Activated T-cell treated with anti-CD3 and anti-CD28 coated beads, Interleukin-2, amount 50 U/mL, for 72 hours (primary cell): Measurements from ENCODE around the gene GPC4. TPM values are rescaled to one million over a fixed set of nuclear protein-coding genes. Genes with fewer than 3 reads are reported as not detected.
"Not testable (repeated sequence)": the region's sequence is repeated elsewhere in the genome, so short reads cannot be mapped to it uniquely, and the experiment has no call there.

Source experiments
- ATAC-seq, 2 donors: fragments of 150-1000 bp; cut with Tn5 transposase; replicated peaks in 1 of 2; 2 replicates each; pipeline ENCODE4 v1.10.0; 2021; ENCODE audit warnings: moderate library complexity in 2 of 2, mild to moderate bottlenecking in 1 of 2
- DNase-seq, 2 donors: peaks; one replicate each; pipeline ENCODE4 v3.0.0; 2021 to 2022; ENCODE audit warnings: mixed read lengths in 1 of 2
- H3K27ac Mint-ChIP-seq: one replicate; pipeline ENCODE4 v1.8.0; 2022; ENCODE audit warnings: mild to moderate bottlenecking, moderate library complexity, mixed read lengths
- H3K27me3 Mint-ChIP-seq: one replicate; pipeline ENCODE4 v1.8.0; 2022; ENCODE audit warnings: low read depth, mixed read lengths
- H3K36me3 Mint-ChIP-seq, 2 donors: one replicate each; pipeline ENCODE4 v1.8.0; 2022; ENCODE audit warnings: mixed read lengths in 2 of 2, mild to moderate bottlenecking in 1 of 2; ENCODE audit not compliant: insufficient read depth in 2 of 2
- H3K4me1 Mint-ChIP-seq: one replicate; pipeline ENCODE4 v1.8.0; 2022; ENCODE audit warnings: low read depth, mixed read lengths
- H3K4me3 Mint-ChIP-seq, 2 donors: one replicate each; pipeline ENCODE4 v1.8.0; 2022; ENCODE audit warnings: mild to moderate bottlenecking in 2 of 2, mixed read lengths in 2 of 2, moderate library complexity in 2 of 2
- H3K9me3 Mint-ChIP-seq, 2 donors: one replicate each; pipeline ENCODE4 v1.8.0; 2022; ENCODE audit warnings: mixed read lengths in 2 of 2
- total RNA-seq, 2 donors: library from RNA; stranded (reverse); gene quantifications; one replicate each; pipeline ENCODE4 v1.2.3, GENCODE V29; 2022

The GPC4 gene
- total RNA-seq, 2 donors from 2014 or later: not detected

- no peaks in the 10 kb centered on the region for H3K9me3 Mint-ChIP-seq
- ATAC-seq: no peak
- no peaks in the 10 kb centered on the region for H3K36me3 Mint-ChIP-seq
- no peak for DNase-seq
- H3K4me1 Mint-ChIP-seq: no peaks in the 10 kb centered on the region
- no peak overlapping the region for H3K27ac Mint-ChIP-seq
- no peak overlapping the region for H3K4me3 Mint-ChIP-seq
- peaks cover 11% of the 10 kb centered on the region for H3K27me3 Mint-ChIP-seq
Measured at GRCh38 chrX:133306316-133306715, 109.0 kb downstream of the GPC4 start.

DNA sequence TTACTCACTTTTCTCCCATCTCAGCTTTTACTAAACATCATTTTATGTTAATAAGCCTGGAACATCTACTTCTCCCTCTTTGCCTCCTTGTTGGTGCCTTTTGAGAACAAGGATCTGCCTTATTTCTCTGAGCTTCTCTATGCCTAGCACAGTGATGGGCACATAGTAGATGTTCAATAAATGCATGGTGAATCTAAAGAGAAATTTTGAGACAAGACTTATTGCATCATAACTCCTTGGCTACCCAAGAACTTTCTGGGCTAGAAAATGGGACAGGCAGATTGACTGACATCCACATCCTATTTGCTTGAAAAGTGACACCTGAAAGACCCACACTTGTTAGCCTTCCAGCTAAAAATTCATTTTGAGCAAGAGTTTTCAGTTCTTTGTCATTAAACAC is 109.9 kb downstream of the GPC4 start:
- no peaks in the 10 kb centered on the region for H3K9me3 Mint-ChIP-seq
- H3K27me3 Mint-ChIP-seq: peaks cover 10% of the 10 kb centered on the region
- DNase-seq (no peak), ATAC-seq (no peak)
- no peaks in the 10 kb centered on the region for H3K4me1 Mint-ChIP-seq
- no peak overlapping the region for H3K4me3 Mint-ChIP-seq
- no peaks in the 10 kb centered on the region for H3K36me3 Mint-ChIP-seq
- peak overlapping the region; percentile 23 for H3K27ac Mint-ChIP-seq

DNA sequence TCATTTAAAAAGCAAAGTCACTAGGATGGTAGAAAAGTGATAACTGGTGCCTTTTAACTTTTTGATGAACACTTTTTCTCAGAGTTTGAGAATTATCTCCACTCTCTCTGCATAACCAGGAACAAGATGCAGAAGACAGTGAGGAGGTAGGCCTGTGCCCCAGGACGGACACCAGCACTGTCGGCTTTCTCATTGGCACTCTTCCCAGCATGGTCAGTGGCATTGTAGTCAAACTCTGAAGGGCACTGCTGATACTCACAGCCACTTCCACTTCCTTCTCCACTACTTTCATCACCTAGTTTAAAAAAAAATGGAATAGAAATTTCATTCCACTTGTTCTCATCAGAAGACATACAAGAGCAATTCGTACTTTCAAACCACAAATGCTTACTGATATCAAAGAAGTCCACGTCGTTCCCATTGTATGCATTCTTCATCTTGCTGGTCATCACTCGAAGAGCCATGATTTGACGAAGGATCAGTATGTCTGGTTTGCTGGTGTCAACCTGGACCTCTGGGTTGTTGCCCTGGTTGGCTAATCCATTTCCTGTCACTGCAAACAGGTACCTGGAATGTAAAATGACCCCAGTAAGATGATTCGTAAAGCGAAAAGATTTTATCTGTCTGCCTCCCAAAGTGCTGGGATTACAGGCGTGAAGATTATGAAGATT is 112.4 kb downstream of the GPC4 start:
- H3K27ac Mint-ChIP-seq: no peak overlapping the region
- no peaks in the 10 kb centered on the region for H3K36me3 Mint-ChIP-seq
- H3K4me3 Mint-ChIP-seq: no peak overlapping the region
- no peak for ATAC-seq
- H3K4me1 Mint-ChIP-seq: no peaks in the 10 kb centered on the region
- peaks cover 18% of the 10 kb centered on the region for H3K27me3 Mint-ChIP-seq
- H3K9me3 Mint-ChIP-seq: no peaks in the 10 kb centered on the region
- DNase-seq: no peak

DNA sequence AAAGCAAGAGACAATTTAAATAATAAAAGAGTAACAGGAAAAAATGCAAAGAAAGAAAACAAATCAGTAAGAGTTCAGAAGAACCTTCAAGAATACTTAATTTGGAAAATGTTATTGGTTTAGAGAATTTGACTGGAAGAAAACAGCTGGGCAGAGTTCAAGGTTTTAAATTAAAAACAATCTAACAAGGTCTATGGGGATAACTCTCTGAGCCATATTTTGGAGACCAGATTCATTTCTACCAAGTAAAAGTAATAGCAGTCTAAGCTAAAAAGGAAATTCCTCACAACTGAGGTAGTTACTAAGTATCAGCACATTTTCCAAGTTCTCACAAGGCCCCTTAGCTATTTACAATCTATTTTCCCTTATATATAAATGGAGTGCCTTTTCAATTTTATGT is 114.7 kb downstream of the GPC4 start:
- no peaks in the 10 kb centered on the region for H3K9me3 Mint-ChIP-seq
- H3K27me3 Mint-ChIP-seq: peaks cover 20% of the 10 kb centered on the region
- no peaks in the 10 kb centered on the region for H3K36me3 Mint-ChIP-seq
- DNase-seq (no peak), ATAC-seq (no peak)
- H3K4me3 Mint-ChIP-seq: no peak overlapping the region
- no peaks in the 10 kb centered on the region for H3K4me1 Mint-ChIP-seq
- H3K27ac Mint-ChIP-seq: no peak overlapping the region

DNA sequence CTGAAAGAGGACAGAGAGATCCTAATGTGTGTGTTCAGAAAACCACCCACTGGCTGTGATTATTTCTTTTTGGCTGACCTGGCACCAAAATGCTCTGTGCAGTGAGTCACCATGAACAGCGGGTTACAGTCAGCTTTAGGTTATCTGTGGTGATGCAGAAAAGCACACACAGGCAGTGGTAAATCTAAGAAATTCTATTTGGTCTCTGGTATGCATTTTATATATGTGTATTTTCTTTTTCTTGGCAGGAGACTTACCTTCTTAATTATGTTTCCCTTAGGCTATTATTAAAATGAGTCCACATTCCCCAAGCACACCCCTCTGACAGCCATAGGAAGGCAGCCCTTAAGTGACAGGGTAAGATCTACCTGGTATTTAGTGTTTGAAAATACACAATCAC is 118.0 kb downstream of the GPC4 start:
- H3K4me3 Mint-ChIP-seq: no peak overlapping the region

GRCh38 chrX:133294126-133294525 is 121.2 kb downstream of the GPC4 start:
- Mint-ChIP-seq H3K27ac (no peak overlapping the region), H3K4me1 (no peaks in the 10 kb centered on the region), H3K36me3 (no peaks in the 10 kb centered on the region), H3K27me3 (peaks cover 28% of the 10 kb centered on the region), H3K9me3 (no peaks in the 10 kb centered on the region), H3K4me3 (no peak overlapping the region)
- DNase-seq (no peak), ATAC-seq (no peak)

More for the DNA sequence above, 118.0 kb downstream of the GPC4 start:
- DNase-seq (no peak), ATAC-seq (no peak)
- Mint-ChIP-seq H3K27me3 (peaks cover 24% of the 10 kb centered on the region), H3K36me3 (no peaks in the 10 kb centered on the region), H3K9me3 (no peaks in the 10 kb centered on the region), H3K27ac (no peak overlapping the region), H3K4me1 (no peaks in the 10 kb centered on the region)

DNA sequence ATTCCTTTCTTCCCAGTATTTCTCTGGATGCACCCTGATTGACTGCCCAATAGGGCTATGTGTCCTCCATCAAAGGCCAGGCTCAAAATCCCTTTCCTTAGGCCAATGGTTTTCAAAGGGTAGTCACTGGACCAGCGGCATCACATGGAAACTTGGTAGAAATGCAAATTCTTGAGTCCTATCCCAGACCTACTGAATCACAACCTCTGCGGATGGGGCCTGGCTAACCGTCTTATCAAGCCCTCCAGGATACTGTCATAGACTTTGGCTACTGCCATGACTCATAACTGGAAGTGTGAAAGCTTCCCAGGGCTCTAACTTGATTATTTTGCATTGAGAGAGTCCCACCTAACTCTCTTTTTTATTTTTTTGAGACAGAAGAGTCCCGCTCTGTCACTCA is 125.2 kb downstream of the GPC4 start:
- ATAC-seq: no peak
- Mint-ChIP-seq H3K4me3 (no peak overlapping the region), H3K4me1 (no peaks in the 10 kb centered on the region)

DNA sequence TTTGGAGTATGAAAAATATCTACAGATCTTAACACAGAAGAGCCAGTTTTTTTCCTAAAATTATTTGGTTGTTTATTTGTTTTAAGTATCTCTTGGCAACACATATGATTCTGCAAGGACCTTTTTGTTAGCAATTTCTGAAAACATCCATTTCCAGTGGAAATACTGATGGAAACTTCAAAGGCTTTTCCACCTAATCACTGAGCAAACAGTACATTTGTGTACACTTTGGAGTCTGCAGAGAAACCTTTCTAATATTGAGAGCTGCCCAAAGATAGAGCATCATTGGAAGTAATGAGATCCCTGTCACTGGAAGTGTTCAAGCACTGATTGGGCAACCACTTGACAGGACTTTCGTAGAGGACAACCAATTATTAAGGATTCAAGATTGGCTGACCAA is 127.4 kb downstream of the GPC4 start:
- H3K27me3 Mint-ChIP-seq: peaks cover 7% of the 10 kb centered on the region
- ATAC-seq (no peak), DNase-seq (no peak)
- H3K4me3 Mint-ChIP-seq: no peak overlapping the region
- H3K4me1 Mint-ChIP-seq: no peaks in the 10 kb centered on the region
- H3K36me3 Mint-ChIP-seq: no peaks in the 10 kb centered on the region
- no peaks in the 10 kb centered on the region for H3K9me3 Mint-ChIP-seq
- no peak overlapping the region for H3K27ac Mint-ChIP-seq

More for the DNA sequence above, 125.2 kb downstream of the GPC4 start:
- no peaks in the 10 kb centered on the region for H3K9me3 Mint-ChIP-seq
- H3K27me3 Mint-ChIP-seq: peaks cover 13% of the 10 kb centered on the region
- H3K36me3 Mint-ChIP-seq: no peaks in the 10 kb centered on the region
- no peak overlapping the region for H3K27ac Mint-ChIP-seq
- DNase-seq: no peak

DNA sequence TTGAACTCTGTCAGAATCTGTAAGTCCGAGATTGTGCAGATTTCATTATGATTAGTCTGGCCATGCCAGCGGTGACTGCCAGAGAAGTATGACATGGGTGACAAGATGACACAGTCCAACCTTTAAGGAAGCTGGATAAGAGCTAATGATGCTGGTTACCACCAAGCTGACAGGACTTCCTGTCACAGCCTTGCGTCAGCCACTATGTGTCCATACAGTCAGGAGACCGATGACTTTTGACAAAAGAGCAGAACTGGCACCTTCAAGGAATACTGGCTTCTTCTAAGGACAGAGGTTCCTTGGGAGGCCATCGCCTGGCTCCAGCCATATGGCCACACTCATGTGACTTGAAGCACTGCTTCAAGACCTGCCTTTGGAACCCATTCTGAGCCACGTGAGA is 129.9 kb downstream of the GPC4 start:
- Mint-ChIP-seq H3K36me3 (peaks cover 4 to 5% of the 10 kb centered on the region in 2 donors), H3K27ac (no peak overlapping the region), H3K4me1 (no peaks in the 10 kb centered on the region), H3K4me3 (no peak overlapping the region), H3K9me3 (peaks cover 0 to 5% of the 10 kb centered on the region in 2 donors), H3K27me3 (peaks cover 21% of the 10 kb centered on the region)
- DNase-seq (no peak), ATAC-seq (no peak)

GRCh38 chrX:133279112-133279730 is 136.1 kb downstream of the GPC4 start:
- H3K4me3 Mint-ChIP-seq, H3K9me3 Mint-ChIP-seq, H3K27ac Mint-ChIP-seq, H3K4me1 Mint-ChIP-seq, H3K36me3 Mint-ChIP-seq, DNase-seq, ATAC-seq: not testable (repeated sequence)
- H3K27me3 Mint-ChIP-seq: peaks cover 39% of the 10 kb centered on the region

GRCh38 chrX:133273180-133273579 is 142.1 kb downstream of the GPC4 start:
- Mint-ChIP-seq H3K27me3 (peaks cover 48% of the 10 kb centered on the region), H3K36me3 (peaks cover 0 to 2% of the 10 kb centered on the region in 2 donors), H3K4me3 (no peak overlapping the region), H3K9me3 (no peaks in the 10 kb centered on the region), H3K4me1 (no peaks in the 10 kb centered on the region), H3K27ac (no peak overlapping the region)
- DNase-seq (no peak), ATAC-seq (no peak)

GRCh38 chrX:133269168-133269567 is 146.1 kb downstream of the GPC4 start:
- Mint-ChIP-seq H3K36me3 (no peaks in the 10 kb centered on the region), H3K9me3 (no peaks in the 10 kb centered on the region), H3K27me3 (peaks cover 40% of the 10 kb centered on the region), H3K4me1 (no peaks in the 10 kb centered on the region), H3K27ac (no peak overlapping the region), H3K4me3 (no peak overlapping the region)
- ATAC-seq (no peak), DNase-seq (no peak)

DNA sequence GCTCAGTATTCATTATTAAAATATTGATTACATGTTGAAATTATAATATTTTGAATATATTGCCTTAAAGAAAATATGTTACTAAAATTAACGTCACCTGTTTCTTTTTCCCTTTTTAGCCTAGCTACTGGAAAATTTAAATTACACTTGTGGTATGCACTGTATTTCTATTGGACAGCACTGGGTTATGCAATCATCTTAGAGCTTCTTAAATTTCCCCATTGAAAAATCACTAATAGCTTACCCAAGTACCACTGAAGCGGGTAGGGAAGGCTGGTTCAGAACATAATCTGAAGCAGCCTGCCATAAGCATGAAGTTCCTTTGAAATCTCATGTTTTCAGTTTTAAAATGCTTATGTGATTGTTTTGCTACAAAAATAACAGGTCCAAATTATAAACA is 147.7 kb downstream of the GPC4 start:
- no peak for DNase-seq
- no peak overlapping the region for H3K27ac Mint-ChIP-seq
- no peaks in the 10 kb centered on the region for H3K36me3 Mint-ChIP-seq
- H3K4me3 Mint-ChIP-seq: no peak overlapping the region
- H3K27me3 Mint-ChIP-seq: peaks cover 42% of the 10 kb centered on the region
- no peaks in the 10 kb centered on the region for H3K9me3 Mint-ChIP-seq
- ATAC-seq: no peak
- H3K4me1 Mint-ChIP-seq: no peaks in the 10 kb centered on the region

DNA sequence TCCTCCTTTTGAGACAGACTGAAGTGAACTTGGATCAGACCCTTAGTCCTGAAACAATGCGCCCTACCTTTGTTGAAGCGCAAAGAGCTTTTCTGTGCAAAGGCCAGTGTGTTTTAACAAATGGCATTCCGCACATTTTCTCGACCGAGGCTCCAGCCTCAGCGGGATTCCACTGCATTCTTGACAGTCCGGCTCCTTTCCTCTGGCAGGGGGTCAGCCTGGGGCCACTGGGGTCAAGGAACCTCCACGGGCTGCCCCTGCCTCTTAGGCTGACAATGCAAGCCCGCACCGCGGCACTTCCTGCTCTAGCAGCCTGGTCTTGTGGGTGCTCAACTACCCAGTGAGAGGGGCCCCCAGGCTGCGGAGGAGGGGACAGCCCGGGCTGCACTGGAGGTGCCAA is 150.0 kb downstream of the GPC4 start:
- Mint-ChIP-seq H3K4me3 (no peak overlapping the region), H3K27ac (no peak overlapping the region), H3K27me3 (peaks cover 32% of the 10 kb centered on the region), H3K4me1 (no peaks in the 10 kb centered on the region), H3K9me3 (peaks cover 0 to 3% of the 10 kb centered on the region in 2 donors), H3K36me3 (no peaks in the 10 kb centered on the region)
- DNase-seq (no peak), ATAC-seq (no peak)
